ENCODE results near the gene GALNT2.

The GALNT2 gene

GRCh38 chr1:230066466-230067404 is at the start of gene GALNT2:
GALNT2 (plus strand) TSS chr1:230067238; CDS start chr1:230067281, 43 bp downstream.
- peak; percentile 72 for DNase-seq

- DNase-seq: no peak
These were observed 46.6 kb upstream of the GALNT2 start for GRCh38 chr1:230020451-230020850.

DNA sequence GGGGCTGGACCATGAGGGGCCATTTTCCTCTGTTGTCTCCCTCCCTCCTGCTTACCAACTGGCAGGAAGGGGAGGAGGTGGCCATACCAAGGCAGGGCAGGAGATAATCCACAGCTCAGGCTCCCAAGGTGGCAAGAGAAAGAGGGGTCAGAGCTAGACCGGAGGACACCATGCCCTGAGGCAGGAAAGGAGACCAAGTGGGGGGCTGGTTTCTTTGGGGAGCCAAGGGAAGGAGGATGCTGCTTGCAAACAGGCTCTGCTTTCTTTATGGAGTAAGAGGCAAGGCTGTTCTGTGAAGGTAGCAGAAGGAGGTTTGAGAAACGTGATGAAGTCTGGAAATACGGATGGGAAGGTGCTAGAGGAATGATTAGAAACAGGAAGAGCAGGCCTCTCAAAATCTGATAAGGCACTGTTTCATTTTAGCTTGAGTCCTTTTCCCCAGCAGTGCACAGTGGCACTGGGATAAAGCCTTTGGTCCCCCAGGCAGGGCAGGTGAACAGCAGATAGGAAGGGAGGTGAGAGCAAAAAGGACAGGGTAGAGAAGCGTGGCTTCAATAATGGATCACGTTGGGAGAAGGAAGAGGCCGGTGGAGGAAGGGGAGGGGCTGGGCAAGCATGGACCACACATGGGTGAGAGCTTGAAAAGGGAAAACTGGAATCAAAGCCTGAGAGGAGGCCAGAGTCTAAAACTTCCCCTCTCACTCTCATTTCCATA is 44.2 kb upstream of the GALNT2 start:
- DNase-seq: no peak

GRCh38 chr1:230025686-230026085 is 41.4 kb upstream of the GALNT2 start:
- no peak for DNase-seq

DNA sequence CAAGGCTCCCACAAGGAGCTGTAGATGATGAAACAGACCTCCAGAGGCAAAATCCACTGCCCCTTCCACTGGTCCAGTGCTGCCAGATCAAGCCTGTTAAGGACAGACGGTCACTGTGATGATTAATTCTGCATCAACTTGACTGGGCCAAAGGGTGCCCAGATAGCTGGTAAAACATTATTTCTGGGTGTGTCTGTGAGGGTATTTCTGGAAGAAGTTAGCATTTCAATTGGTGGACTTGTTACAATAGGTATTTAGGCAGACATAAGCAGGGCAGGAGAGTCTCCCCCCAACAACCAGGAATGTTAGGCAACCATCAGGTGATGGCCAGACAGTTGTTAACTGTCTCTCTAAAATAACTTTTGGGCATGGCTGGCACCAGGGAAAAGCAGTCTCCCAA is 40.9 kb upstream of the GALNT2 start:
- DNase-seq: no peak

- no peak for DNase-seq
These were observed 40.5 kb upstream of the GALNT2 start for GRCh38 chr1:230026572-230026971.

DNA sequence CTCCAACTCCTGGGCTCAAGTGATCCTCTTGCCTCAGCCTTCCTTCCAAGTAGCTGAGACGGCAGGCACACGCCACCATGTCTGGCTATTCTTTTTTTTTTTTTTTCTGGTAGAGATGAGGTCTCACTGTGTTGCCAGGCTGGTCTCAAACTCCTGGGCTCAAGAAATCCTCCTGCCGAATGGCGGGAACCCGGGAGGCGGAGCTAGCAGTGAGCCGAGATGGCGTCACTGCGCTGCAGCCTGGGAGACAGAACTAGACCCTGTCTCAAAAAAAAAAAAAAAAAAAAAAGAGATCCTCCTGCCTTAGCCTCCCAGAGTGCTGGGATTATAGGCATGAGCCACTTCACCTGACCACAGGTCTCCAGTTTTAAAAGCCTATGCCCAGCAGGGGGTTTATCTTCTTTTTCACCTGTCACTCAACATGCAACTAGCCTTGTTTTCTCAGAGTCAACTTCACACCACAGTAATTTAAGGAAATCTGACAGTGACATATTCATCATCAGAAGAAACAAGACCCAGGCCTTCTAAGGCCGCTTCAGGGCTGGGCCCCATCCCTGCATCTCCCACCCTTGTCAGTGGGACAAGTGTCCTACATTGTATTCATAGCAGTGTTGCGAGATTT is 38.3 kb upstream of the GALNT2 start:
- DNase-seq: no peak

GRCh38 chr1:230029244-230029941 is 37.6 kb upstream of the GALNT2 start:
- DNase-seq: no peak

DNA sequence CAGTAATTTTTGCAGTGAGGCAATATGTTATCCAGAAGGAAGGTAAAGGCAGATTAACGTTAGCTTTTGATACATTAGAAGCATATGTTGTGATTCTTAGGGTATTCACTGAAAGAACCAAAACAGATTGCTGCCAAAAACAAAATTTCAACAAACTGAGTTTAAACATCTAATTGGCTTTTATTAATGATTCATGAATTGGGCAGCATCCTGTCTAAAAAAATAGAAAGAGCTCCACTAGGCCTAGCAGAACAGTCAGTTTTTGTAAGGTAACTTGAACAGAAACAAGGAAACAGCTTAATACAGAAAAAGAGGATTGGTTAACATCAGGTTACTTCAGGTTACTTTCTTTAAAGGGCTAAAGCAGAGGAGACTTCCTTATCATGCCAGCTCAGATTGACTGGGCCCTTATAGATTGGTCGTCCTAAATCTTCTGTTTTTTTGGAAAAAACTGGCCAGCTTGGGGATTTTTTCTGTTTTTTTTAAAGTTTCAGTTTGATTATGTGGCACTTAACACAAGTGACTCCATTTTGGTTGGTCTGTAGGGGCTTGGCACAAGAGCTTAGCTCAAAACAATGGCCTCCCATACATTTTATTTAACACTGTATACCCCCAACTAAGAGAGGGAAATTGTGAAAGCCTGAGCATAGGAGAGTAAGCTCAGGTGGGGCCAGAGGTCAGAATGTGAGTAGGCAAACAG is 36.8 kb upstream of the GALNT2 start:
- no peak for DNase-seq

- DNase-seq: no peak
These were observed 35.9 kb upstream of the GALNT2 start for GRCh38 chr1:230031131-230031530.

DNA sequence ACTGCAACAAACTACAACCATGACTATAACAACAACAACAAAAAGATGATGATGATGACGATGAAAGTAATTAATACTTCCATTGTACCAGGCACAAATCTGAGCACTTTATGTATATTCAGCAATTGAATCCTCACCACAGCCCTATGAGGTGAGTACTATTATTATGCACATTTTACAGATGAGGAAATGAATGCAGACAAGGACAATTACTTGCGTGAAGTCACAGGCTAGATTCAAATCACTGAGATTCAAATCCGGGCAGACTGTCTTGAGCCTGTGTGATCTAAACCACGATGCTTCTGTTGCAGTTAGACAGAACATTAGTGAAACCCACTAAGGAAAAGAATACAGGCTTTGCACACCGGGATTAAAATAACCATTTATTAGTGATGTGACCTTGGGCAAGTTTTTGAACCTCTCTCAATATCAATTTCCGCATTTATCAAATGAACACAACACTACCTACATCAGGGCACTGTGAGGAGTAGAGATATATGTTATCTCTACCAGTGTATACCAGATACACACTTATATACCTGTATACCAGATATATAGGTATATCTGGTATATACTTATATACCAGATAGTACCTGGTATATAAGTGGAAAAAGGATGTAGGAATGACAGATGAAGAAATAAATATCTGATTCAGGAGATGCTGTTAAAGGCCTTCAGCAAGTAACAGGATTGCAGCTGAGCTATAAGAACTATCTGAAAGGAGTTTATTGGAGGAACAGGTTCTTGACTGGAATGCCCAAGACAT is 34.3 kb upstream of the GALNT2 start:
- no peak for DNase-seq

GRCh38 chr1:230037261-230037660 is 29.8 kb upstream of the GALNT2 start:
- DNase-seq: no peak

DNA sequence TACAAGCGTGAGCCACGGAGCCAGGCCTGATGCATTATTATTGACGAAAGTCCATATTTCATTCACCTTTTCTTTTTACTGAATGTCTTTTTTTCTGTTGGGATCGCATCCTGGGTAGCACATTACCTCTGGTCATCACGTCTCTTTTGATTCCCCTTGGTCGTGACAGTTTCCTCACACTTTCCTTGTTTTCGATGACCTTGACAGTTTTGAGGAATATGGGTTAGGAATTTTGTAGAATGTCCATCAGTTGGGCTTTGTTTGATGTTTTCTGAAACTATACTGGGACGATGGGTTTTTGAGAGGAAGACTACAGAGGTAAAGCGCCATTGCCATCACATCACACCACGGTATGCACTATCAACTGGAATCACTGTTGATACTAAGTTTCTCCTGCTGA is 26.6 kb upstream of the GALNT2 start:
- DNase-seq: no peak

DNA sequence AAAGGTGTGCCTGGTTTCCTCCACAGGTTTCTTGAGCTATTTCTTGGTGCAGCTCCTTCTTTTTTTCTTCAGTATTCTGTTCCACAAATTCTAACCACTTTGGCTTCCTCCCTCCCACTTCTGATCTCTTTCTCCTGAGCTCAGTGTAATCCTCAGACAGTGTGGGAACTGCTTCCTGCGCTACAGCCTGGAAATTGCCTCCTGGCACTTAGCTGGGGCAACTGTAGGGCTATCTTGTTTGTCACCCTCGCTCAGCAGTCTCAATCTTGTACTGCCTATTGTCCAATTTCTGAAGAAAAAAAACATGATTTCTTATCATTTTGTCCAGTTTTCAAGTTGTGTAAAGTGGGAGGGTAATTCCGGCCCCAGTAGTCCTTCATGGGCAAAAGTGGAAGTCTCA is 24.0 kb upstream of the GALNT2 start:
- DNase-seq: no peak

DNA sequence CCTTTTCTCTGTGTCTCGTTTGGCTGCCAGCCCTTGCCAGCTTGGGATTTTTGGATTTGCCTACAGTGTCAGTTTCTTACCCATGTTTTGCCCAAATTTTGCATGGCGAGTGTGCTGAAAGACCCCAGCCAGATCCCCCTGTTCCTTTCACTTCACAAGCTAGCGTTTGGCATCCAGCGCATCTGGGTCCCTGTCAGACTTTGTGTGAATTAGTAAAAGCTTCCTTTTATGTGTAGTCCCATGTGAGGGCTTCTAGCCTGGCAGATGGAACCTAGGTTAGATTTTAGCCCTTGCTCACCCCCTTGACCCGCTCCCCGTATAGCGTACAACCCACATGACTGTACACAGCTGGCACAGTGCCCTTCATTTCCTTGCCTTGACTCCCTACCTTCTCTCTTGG is 22.3 kb upstream of the GALNT2 start:
- DNase-seq: no peak

DNA sequence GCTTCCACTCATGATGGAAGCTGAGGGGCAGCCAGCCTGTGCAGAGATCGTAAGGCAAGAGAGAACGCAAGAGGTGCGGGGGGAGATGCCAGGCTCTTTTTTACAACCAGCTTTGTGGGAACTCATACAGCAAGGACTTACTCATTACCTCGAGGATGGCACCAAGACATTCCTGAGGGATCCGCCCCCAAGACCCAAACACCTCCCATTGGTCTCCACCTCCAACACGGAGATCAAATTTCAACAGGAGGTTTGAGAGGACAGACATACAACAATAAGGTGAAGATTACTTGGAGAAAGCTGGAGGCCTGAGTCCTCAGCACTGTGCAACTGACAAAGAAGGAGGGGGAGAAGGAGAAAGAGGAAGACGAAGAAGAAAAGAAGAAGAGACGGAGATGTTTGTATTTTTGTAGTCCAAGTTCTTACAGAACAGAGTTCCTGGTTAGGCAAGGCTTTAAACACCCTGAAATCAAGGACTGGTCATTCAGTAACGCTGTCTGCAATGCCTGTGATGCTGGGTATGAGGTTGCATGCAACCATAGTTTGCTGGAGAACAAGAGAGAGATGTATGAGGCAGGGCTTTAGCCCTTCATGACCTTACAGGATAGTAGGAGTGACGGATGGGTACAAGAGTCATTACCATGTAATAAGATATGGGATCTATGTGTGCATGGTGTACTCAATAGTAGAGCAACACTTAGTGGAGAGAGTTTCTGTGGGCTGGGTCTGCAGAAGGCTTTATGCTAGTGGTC is 19.7 kb upstream of the GALNT2 start:
- DNase-seq: no peak

DNA sequence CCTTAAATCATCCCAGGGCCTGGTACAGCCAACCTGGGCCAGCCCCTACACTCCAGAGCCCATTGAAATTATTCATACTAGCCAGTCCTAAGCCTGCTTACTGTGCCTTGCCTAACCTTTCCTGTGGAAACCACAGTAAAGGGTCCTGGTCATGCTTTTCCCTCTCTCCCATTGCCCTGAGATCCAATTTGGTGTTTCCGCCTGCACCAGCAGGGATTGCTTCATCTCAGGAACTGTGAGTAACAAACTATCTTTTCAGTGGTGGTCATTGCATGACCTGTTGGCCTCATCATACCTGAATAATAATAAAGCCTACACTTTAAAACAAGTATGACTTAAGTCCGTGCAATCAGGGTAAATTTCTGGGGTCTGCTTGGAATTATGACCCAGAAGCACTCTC is 18.7 kb upstream of the GALNT2 start:
- DNase-seq: no peak

DNA sequence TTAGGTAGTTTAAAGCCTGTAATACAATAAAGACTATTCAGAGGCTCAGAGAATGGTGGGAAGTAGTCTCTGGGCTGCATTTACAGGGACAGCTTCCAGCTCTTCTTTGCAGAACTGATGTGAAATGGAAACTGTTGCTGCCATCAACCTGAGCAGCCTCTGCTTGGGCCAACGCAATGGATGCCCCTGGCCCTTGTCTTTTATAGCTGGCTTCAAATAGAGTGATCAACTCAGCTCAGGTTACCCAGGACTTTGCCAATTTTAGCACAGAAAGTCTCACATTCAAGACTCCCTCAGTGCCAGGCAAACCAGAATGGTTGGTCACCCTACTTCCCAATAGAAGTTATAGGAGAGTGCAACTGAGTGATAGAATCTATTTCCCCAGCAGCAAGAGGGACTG is 18.1 kb upstream of the GALNT2 start:
- DNase-seq: no peak

DNA sequence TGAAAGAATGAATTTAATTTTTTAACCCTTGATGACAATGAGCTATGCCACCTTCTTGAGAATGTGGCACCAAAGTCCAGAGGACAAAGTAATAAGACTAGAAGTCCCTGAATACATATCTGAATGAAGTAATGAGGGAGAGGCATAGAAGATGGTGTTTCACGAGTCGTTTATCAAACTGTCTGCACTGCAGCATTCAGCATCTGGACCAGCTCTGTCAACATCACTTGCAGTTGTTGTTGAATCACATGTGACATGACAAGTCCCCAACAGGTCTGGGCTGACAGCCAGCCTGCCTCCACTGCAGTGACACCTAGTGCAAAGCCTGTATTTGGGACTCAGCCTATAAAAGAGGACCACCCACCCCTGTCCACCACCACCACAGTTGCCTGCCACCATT is 17.3 kb upstream of the GALNT2 start:
- no peak for DNase-seq

GRCh38 chr1:230050973-230051735 is 15.9 kb upstream of the GALNT2 start:
- no peak for DNase-seq

Data from NCI-H1105 treated with DMSO at 0.1 percent for 48 hours (cell line).